D341Med (cell line): ENCODE measurements around the gene THUMPD2.

ENCODE experiments used
- DNase-seq: peaks from one replicate; pipeline ENCODE4 v3.0.0; 2012; ENCODE audit warnings: low spot score

Gene THUMPD2

GRCh38 chr2:39718483-39718882 lies 60.6 kb downstream of the THUMPD2 start:
- DNase-seq: no peak

DNA sequence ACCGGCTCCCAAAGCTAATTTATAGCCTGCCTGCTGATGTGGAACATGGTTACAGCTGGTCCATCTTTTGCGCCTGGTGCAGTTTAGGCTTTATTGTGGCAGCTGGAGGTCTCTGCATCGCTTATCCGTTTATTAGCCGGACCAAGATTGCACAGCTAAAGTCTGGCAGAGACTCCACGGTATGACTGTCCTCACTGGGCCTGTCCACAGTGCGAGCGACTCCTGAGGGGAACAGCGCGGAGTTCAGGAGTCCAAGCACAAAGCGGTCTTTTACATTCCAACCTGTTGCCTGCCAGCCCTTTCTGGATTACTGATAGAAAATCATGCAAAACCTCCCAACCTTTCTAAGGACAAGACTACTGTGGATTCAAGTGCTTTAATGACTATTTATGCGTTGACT lies 62.0 kb downstream of the THUMPD2 start:
- no peak for DNase-seq

DNA sequence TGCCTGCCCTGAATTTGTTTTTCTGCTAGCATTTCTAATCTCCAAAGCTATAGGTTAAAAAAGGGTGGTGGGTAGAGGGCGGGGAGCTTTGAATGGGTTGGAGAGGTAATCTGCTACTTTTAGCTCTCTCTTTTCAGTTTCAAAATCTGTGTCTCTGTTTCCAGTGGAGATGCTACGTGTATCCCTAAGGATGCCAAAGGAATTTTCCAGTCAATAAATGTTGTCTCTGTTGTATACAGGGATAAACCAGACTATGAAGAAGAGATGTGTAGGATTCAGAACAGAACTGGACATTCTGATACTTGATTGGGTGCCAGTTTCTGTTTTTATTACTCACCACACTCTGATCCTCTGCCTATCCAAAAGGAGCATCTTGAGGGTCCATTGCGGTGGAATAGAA lies 63.2 kb downstream of the THUMPD2 start:
- DNase-seq: no peak

GRCh38 chr2:39715095-39715494 lies 64.0 kb downstream of the THUMPD2 start:
- no peak for DNase-seq

DNA sequence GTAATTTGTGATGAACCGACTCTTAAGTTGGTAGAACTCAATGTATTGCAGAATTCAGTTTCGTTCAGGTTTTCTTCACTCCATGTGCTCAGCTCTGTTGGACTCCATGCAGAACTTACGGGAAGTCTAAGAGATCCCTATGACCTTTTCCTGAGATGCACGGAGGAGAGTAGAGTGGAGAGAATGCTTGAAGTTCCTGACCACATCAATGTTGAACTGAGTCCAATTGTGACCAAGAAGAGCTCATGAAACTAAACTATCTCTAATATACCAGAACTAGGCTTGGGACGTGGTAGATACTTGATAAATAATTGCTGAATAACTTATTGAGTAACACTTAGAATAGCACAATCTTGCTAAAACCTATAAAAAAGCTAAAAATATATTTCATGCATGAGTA lies 66.1 kb downstream of the THUMPD2 start:
- DNase-seq: no peak

GRCh38 chr2:39710807-39711206 lies 68.3 kb downstream of the THUMPD2 start:
- no peak for DNase-seq

- no peak for DNase-seq
These were observed 71.1 kb downstream of the THUMPD2 start for GRCh38 chr2:39708003-39708402.

GRCh38 chr2:39706945-39707344 lies 72.1 kb downstream of the THUMPD2 start:
- no peak for DNase-seq

DNA sequence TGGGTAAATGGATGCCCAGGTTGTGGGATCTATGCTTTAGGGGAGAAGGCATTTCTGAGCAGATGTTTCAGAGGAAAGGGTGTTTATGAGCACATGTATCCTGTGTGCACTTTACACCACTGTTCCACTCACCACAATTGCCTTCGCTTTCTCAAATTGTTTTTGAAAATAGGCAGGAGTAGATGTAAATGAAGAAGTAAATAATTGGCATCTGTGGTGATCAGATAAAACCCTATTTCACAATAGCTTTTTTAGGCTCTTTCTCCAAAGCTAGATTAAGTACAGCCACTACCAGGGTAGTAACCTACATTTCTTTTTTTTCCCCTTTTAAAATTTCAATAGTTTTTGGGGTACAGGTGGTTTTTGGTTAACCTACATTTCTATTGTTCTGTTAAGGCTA lies 72.7 kb downstream of the THUMPD2 start:
- DNase-seq: no peak

GRCh38 chr2:39705638-39706037 lies 73.4 kb downstream of the THUMPD2 start:
- no peak for DNase-seq

DNA sequence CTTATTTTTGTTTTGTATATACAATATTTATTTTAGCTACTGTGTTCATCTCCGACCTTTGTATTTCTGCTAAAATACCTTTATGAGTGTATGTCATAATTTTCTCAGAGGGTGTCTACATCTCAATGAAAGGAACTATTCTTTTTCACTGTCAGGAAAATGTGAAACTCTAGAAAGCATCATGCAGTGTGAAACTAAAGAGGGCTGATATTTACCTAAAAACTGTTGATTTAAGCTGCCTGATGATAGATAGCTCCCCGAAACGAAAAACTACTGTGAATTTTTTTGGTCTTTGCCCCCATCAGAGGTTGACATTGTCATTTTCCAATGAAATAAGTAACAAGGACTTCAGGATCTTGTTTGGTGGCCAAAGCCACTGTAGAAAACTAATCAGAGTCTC lies 74.5 kb downstream of the THUMPD2 start:
- no peak for DNase-seq

DNA sequence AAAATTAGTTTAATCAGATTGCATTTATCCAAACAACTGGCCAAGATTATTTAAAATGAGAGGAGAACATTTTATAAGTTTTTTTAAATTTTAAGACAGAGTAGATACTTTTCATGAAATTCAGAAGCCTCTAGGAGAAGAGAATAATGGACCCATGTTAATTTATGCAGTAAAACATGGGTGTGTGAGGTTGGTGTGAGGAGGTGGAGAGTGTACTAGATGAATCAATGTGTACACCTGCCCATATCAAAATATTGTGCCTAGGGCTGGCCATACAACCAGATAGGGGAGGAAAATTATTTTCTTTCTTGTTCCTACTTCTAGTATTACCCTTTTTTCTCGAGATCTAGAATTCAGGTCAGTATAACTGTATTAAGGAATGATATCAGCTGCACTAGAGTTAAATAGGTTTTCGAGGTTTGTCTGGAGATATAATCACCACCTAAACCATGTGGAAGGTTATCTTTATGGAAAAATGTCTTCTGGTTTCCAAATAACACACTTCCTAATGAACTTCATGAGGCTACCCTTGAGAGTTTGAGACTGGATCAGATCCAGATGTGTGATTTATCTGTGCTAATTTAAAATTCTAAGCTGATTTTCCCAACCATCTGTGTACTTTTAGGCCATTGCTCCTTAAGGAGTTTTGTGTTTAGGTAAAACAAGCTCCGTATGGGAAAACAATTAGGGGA lies 75.7 kb downstream of the THUMPD2 start:
- DNase-seq: no peak

- no peak for DNase-seq
These were observed 77.9 kb downstream of the THUMPD2 start for GRCh38 chr2:39701137-39701536.

GRCh38 chr2:39697454-39697853 lies 81.6 kb downstream of the THUMPD2 start:
- DNase-seq: no peak

- DNase-seq: no peak
These were observed 82.2 kb downstream of the THUMPD2 start for GRCh38 chr2:39696838-39697237.

GRCh38 chr2:39696101-39696553 lies 82.9 kb downstream of the THUMPD2 start:
- DNase-seq: peak; percentile 46

DNA sequence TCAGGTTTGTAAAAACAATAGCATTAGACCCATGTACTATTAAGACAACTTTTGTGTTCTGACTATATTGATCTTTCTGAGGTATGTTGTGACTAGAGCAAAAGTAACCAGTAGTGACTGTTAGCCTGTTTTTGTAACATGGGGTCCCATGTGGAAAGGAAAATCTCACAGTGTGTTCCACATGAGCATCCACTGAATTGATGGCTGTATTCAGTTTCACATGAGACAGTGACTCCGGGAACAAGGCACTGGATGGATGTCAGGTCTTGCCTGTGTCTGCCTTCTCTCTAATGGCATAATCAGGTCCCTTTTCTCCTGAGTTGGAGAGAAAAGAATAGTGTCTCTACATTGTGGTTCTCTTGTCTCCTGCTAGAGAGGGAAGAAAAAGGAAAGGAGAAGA lies 85.8 kb downstream of the THUMPD2 start:
- no peak for DNase-seq

- no peak for DNase-seq
These were observed 89.2 kb downstream of the THUMPD2 start for GRCh38 chr2:39689876-39690275.

DNA sequence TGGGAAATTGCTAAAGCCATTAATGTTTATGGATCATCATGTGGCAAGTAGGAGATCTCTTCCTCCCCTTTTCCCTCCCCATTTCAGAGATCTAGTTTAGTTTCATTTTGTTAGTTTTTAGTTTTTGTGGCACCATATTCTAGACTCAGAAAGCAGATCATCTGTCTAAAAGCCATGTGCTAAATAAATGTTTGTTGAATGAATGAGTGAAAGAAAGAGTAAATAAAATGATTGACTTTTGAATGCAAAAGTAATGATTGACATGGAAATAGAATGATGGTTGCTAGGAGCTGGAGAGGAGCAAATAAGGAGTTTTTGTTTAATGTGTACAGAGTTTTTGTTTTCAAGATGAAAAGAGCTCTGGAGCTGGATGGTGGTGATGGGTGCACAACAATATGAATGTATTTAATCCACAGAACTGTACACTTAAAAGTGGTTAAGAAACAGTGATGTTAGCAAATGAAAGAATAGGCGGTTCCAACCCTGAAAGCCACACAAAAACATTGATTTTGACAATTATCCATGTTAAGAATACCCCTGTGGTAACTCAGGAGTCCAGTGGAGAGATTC lies 89.7 kb downstream of the THUMPD2 start:
- DNase-seq: no peak

DNA sequence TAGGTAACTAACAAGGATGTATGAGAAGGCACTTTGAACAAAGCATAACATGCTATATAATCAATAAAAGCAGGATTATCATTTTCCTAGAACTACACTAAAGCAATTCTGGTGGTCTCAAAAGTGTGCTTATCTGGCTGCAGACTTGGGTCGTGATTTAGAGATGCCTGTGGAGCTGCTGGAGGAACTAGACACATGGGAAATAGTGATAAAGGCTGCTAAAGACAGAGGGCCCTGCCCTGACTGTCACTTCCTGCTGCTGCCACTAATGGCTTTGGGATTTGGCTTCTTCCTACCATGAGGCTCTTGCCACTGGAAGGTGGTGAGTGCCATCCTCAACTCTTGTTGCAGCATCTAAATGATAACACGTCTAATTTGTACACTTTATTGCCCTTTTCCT lies 90.9 kb downstream of the THUMPD2 start:
- DNase-seq: no peak

- DNase-seq: no peak
These were observed 92.6 kb downstream of the THUMPD2 start for GRCh38 chr2:39686456-39686855.
